Spleen (tissue), 11 donors: ENCODE measurements around the gene HOXC12. TPM values are rescaled to one million over a fixed set of nuclear protein-coding genes. Genes with fewer than 3 reads are reported as not detected.

Experiments used
- DNase-seq: peaks from one replicate; pipeline ENCODE4 v3.0.0-alpha.2; 2020
- H3K27ac ChIP-seq, 8 donors: fragments of 200-600 bp; sonication (generic) in 7 of 8; 1 replicate in 4 of 8; 2 replicates in 4 of 8; pipeline versions ENCODE4 v1.5.0 to v1.8.0; 2016 to 2021; ENCODE audit warnings: inconsistent platforms in 4 of 8, mild to moderate bottlenecking in 4 of 8, moderate library complexity in 1 of 8
- H3K27me3 ChIP-seq, 7 donors: fragments of 200-600 bp; sonication (generic) in 6 of 7; replicated peaks in 1 of 7; 1 replicate in 4 of 7; 2 replicates in 3 of 7; pipeline versions ENCODE4 v1.5.0 to v1.8.0; 2016 to 2021; ENCODE audit warnings: inconsistent platforms in 3 of 7, mild to moderate bottlenecking in 1 of 7
- H3K36me3 ChIP-seq, 6 donors: fragments of 200-600 bp; sonication (generic) in 5 of 6; 1 replicate in 4 of 6; 2 replicates in 2 of 6; pipeline versions ENCODE4 v1.5.0 to v1.8.0; 2016 to 2021; ENCODE audit warnings: inconsistent platforms in 2 of 6
- H3K4me1 ChIP-seq, 6 donors: fragments of 200-600 bp; sonication (generic) in 5 of 6; 1 replicate in 3 of 6; 2 replicates in 3 of 6; pipeline versions ENCODE4 v1.5.0 to v1.8.0; 2016 to 2021; ENCODE audit warnings: inconsistent platforms in 3 of 6
- H3K4me3 ChIP-seq, 8 donors: fragments of 200-600 bp; sonication (generic) in 7 of 8; 1 replicate in 4 of 8; 2 replicates in 4 of 8; pipeline versions ENCODE4 v1.5.0 to v1.8.0; 2016 to 2021; ENCODE audit warnings: inconsistent platforms in 4 of 8, mild to moderate bottlenecking in 4 of 8, moderate library complexity in 2 of 8
- H3K9me3 ChIP-seq, 8 donors: fragments of 200-600 bp; sonication (generic) in 7 of 8; 1 replicate in 4 of 8; 2 replicates in 4 of 8; pipeline versions ENCODE4 v1.5.0 to v1.8.0; 2016 to 2021; ENCODE audit warnings: inconsistent platforms in 4 of 8
- CTCF ChIP-seq, 11 experiments: fragments of 200-600 bp in 7 of 11; fragments of 450-650 bp in 4 of 11; sonication (generic) in 4 of 11; IDR thresholded peaks in 8 of 11; conservative IDR thresholded peaks in 3 of 11; 1 replicate in 7 of 11; 2 replicates in 4 of 11; pipeline versions ENCODE4 v1.4.0 to v1.8.0; 2016 to 2021; ENCODE audit warnings: antibody characterized with exemption in 11 of 11, inconsistent platforms in 4 of 11, mild to moderate bottlenecking in 1 of 11
- POLR2A ChIP-seq, 3 donors: fragments of 450-650 bp; IDR thresholded peaks; one replicate each; pipeline ENCODE4 v1.5.1; 2017; ENCODE audit warnings: antibody characterized with exemption in 3 of 3, mild to moderate bottlenecking in 1 of 3
- POLR2AphosphoS5 ChIP-seq, 3 donors: sonication (generic); formaldehyde crosslinking; IDR thresholded peaks; one replicate each; pipeline ENCODE4 v1.5.1; 2017; ENCODE audit warnings: antibody characterized with exemption in 3 of 3
- WGBS, 5 donors: extraction: QIAGEN DNeasy Blood & Tissue Kit in 3 of 5; methylation state at CpG; one replicate each; pipeline versions ENCODE4 v1.1.5 to v1.1.7; 2013 to 2018; 5-methylcytosine and 5-hydroxymethylcytosine counted together
- intact Hi-C: fragments of 100-400 bp; cut with DNase I; formaldehyde crosslinking; loops from one replicate; pipeline ENCODE4 v1.15.0; 2023; ENCODE audit warnings: low total_unique reads
- polyA plus RNA-seq, 3 donors: library from polyadenylated mRNA; stranded (reverse); fragments of 200-250 nt; gene quantifications; one replicate each; pipeline ENCODE4 v1.2.1, GENCODE V29; 2013
- total RNA-seq, 7 donors: library from RNA; depleted of rRNA in 3 of 7; stranded (reverse); fragments of >200 nt in 3 of 7; fragmentation: NEBNext Ultra II Directional in 4 of 7; extraction: Animal tissue kit (Norgen Biotek cat#: 25700) in 4 of 7; gene quantifications; one replicate each; pipeline versions ENCODE4 v1.1.0 to v1.2.1, GENCODE V29; 2016 to 2021
- donor health status: healthy with polysubstance abuse.
- donor health status: DM: no; HTN: no; CAD: no; lungs with moderate emphysema.
- donor health status: DM: no; HTN: no; CAD: no.
- donor health status: Bipolar disorder and iron deficiency.
- donor health status: healthy.
- donor health status: DM: no; HTN: no; CAD: no.
- donor health status: DM: yes; HTN: yes; CAD: no.

The HOXC12 gene
- total and polyA plus RNA-seq, 10 donors = not detected

- intact Hi-C loops = loop anchor here (5.0 kb wide), 1 partner anchor 186 kb away; no protein-coding TSS in a partner anchor
- Histone ChIP-seq H3K4me1 (peaks cover 0 to 46% (median 26%) of the 10 kb centered on the region in 6 donors), H3K9me3 (no peaks in the 10 kb centered on the region), H3K36me3 (no peaks in the 10 kb centered on the region), H3K27ac (no peak overlapping the region), H3K4me3 (peak overlapping the region; percentile 2 to 64 (median 30)), H3K27me3 (peaks cover 11 to 100% (median 95%) of the 10 kb centered on the region in 7 donors)
- TF ChIP-seq POLR2A (IDR thresholded peaks at IDR 0.05) (no peak), POLR2AphosphoS5 (IDR thresholded peaks at IDR 0.05) (peak in 2 of 3 donors; percentile 36 to 57), CTCF (IDR thresholded peaks at IDR 0.05 in 8 of 11, conservative IDR thresholded peaks at IDR 0.05 in 3 of 11) (peak; percentile 83 to 98 (median 94))
- DNase-seq = peak; percentile 96
- 2 to 3% (median 2%) methylated on average over 35 to 39 of the region's 39 CpGs for WGBS, 5 donors
Observed at GRCh38 chr12:54005853-54006558, 51.3 kb downstream of the HOXC12 start.

GRCh38 chr12:54006559-54007220, 52.0 kb downstream of the HOXC12 start:
- no peak for DNase-seq
- Histone ChIP-seq H3K4me1 (peaks cover 0 to 51% (median 28%) of the 10 kb centered on the region in 6 donors), H3K36me3 (no peaks in the 10 kb centered on the region), H3K27me3 (peaks cover 11 to 100% (median 95%) of the 10 kb centered on the region in 7 donors), H3K27ac (no peak overlapping the region), H3K9me3 (no peaks in the 10 kb centered on the region), H3K4me3 (peak overlapping the region in 7 of 8 donors; percentile 2 to 64 (median 33))
- intact Hi-C loops = loop anchor here (5.0 kb wide), 1 partner anchor 186 kb away; no protein-coding TSS in a partner anchor
- TF ChIP-seq POLR2A (IDR thresholded peaks at IDR 0.05) (no peak), POLR2AphosphoS5 (IDR thresholded peaks at IDR 0.05) (no peak), CTCF (IDR thresholded peaks at IDR 0.05 in 8 of 11, conservative IDR thresholded peaks at IDR 0.05 in 3 of 11) (no peak)
- WGBS, 5 donors = 8 to 15% (median 12%) methylated on average over 18 to 22 of the region's 22 CpGs

- no peak for DNase-seq
- no peak for TF ChIP-seq POLR2AphosphoS5 (IDR thresholded peaks at IDR 0.05)
- TF ChIP-seq POLR2A (IDR thresholded peaks at IDR 0.05) = no peak
- TF ChIP-seq CTCF (IDR thresholded peaks at IDR 0.05 in 8 of 11, conservative IDR thresholded peaks at IDR 0.05 in 3 of 11) = no peak
- H3K27ac ChIP-seq = no peak overlapping the region
- H3K27me3 ChIP-seq = peaks cover 14 to 100% (median 95%) of the 10 kb centered on the region in 7 donors
- no peaks in the 10 kb centered on the region for H3K36me3 ChIP-seq
- 40 to 52% (median 47%) methylated on average over 2 of the region's 2 CpGs for WGBS, 5 donors
- H3K4me1 ChIP-seq = peaks cover 0 to 51% (median 28%) of the 10 kb centered on the region in 6 donors
- no peaks in the 10 kb centered on the region for H3K9me3 ChIP-seq
- intact Hi-C loops = loop anchor here (5.0 kb wide), 1 partner anchor 185 kb away; no protein-coding TSS in a partner anchor
- H3K4me3 ChIP-seq = no peak overlapping the region
Observed at GRCh38 chr12:54007538-54008259, 53.0 kb downstream of the HOXC12 start.
